ENCODE results near the gene TCN1.

TCN1 gene

GRCh38 chr11:59807047-59807610 lies 59.2 kb downstream of the TCN1 start:
- no peak for DNase-seq

DNA sequence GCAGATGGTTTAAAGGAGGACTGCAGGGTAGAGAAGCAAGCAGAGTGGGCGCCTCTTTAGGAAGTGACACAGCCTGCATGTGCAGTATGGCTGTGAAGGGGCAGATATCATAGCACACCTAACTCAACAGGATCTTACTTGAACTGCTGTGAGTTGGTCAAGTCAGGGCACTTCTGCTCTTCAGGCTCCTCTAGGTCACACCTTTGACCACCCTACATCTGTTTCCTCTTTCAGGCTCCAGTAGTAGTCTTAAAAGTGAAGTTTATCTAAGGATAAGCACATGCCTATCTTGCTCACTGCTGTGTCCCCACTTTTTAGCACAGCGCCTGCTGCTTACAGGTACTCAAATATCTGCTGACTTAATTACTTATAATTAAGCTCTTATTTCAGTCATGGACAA lies 62.2 kb downstream of the TCN1 start:
- DNase-seq: no peak
